HS-27A (cell line): ENCODE measurements around the gene IQCN.

Experiments
- DNase-seq: peaks from one replicate; pipeline ENCODE4 v3.0.0-alpha.2; 2012; ENCODE audit warnings: low read depth, missing footprints

IQCN gene

GRCh38 chr19:18231775-18232174, 42.5 kb downstream of the IQCN start:
- no peak for DNase-seq

GRCh38 chr19:18230941-18231734, 43.1 kb downstream of the IQCN start:
- DNase-seq: no peak

DNA sequence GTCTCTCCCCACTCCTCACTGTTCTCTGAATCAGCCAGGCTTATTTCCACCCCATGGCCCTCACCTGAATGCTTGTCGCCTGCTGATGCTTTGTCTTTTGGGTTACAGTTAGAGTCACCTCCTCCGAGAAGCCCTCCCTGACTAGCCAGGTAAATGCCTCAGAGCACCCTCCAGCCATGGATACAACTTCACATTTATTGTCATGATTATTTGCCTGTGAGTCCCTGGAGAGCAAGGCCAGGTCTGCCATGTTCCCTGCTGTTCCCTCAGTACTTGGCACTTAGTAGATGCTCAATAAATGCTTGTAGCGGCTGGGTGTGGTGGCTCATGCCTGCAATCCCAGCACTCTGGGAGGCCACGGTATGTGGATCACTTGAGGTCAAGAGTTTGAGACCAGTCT, 44.3 kb downstream of the IQCN start:
- DNase-seq: no peak

GRCh38 chr19:18229474-18229873, 44.8 kb downstream of the IQCN start:
- DNase-seq: no peak

GRCh38 chr19:18227781-18228271, 46.4 kb downstream of the IQCN start:
- no peak for DNase-seq

DNA sequence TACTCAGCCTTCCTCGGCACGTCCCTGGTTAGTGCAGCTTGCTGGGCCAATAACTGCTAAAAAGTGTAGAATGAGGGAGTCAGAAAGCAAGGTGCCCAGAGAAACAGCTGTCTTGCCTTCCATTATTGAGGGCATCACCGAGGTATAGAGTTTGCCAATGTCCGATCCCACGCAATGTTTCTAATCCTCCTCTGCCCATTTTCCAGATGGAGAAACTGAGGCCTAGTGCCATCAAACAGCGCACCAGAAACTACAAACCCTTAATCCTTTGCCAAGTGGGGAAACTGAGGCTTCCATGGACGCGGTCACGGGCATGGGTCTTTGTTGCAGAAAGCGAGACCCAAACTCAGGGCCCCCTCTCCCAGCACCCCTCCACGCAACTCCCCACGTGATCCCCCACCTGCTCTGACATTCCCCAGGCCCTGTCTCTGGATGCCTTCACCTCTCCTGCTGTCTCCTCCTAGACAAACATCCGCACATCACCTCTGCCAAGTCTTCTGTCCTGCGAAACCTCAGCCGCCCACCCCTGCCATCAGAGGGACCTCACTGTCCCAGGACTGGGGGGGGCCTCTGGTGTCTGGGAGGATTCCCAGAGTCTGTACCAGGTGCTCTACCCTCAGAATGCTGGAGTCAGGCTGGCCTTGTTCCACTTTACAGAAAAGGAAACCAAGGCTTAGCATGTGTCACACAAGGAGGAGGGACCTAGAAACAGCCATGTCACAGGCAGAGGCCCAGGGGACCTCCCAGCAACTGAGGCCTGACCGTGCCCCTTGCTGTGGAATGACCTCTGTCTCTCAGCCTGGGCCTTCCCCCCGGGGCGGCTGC, 47.1 kb downstream of the IQCN start:
- DNase-seq: no peak

DNA sequence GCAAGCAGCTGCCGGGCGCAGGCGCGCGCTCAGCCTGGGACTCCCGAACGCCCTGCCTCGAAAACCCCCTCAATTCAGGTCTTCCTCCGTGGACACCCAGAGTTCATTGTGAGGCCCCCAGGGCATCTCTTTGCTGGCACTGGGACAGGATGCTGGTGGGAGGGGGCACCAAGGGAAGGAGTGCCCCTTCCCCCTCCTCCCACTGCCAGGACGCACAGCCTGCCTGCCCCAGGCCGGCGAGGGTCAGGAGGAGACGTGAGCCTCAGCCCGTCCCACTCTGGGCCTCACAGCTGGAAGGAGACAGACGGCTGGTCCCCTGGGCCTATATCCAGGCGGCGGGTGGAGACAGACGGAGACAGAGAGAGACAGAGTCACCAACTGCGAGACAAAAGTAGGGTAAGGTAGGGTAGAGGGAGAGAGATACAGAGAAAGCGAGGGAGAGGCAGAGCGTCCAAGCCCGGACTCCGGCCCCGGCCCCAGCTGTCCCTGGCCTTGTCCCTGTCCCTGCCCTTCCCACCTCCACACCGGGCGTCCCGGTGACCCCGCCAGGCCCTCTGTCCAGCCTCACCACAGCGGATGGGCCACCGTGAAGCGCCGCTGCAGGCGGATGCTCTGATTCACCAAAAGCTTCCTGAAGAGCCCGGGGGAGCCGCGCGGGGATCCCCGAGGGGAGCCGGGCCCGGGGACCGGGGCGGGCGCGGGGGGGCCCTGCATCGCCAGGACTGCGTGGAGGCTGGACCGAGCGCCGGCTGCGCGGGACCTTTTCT, 48.4 kb downstream of the IQCN start, which contains the start of gene PDE4C:
PDE4C (minus strand) TSS at position 737 of the 767 bp plus-strand sequence; CDS start at position 714, 23 bp downstream.
- DNase-seq: no peak

DNA sequence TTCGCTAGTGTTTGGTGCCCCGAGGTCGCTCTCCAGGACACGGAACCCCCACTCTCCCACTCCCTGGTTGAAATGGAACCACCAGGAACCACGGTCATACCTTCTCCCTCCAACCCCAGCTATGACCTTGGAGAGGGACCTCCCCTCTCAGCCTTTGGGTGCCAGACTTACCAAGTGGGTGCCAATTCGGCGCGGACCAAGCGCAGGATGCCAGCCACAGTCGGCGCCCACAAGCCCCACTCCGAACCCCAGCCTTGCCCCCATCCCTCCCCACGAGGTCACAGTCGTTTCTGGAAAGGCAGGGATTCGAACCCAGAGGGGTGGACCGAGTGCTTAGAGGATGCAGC, 48.9 kb downstream of the IQCN start:
- no peak for DNase-seq

DNA sequence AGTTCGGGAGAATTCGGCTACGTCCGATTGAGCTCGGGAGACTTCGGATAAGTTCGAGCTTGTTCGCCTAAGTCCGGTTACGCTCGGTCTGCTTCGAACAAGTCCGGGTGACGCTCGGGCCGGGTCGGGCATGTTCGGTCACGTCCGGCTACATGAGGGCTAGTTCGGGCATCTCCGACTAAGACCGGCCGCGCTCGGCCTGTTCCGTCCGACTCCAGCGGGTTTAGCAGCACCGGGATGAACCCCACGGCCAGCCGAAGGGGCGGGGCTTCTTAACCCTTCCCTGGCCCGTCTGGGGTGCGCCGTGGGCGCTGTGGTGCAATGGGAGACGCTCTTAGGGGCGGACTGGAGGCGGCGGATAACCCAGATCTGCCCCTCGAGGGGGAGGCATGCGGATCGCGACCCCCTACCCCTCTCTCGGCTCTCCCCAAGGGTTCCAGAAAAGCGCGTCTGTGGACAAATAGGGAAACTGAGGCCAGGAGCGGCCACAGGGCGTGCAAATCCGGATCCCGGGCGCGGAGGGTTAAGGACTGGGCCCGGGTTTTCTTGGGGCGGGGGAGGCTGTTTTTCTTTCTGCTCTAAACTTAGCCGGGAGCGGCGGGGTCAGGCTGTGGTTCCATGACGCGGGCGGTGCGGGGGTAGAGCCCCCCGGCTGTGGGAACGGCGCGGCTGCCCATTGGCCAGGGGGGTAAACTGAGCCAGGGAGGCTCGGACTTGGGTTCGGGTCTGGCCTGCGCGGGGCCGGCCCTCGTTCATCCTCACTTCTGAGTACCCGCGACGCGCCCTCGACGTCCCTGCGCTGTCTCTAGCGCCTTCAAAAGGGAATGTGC, 49.5 kb downstream of the IQCN start:
- peak; percentile 94 for DNase-seq

- DNase-seq: no peak
These were observed 50.3 kb downstream of the IQCN start for GRCh38 chr19:18223860-18224524.

DNA sequence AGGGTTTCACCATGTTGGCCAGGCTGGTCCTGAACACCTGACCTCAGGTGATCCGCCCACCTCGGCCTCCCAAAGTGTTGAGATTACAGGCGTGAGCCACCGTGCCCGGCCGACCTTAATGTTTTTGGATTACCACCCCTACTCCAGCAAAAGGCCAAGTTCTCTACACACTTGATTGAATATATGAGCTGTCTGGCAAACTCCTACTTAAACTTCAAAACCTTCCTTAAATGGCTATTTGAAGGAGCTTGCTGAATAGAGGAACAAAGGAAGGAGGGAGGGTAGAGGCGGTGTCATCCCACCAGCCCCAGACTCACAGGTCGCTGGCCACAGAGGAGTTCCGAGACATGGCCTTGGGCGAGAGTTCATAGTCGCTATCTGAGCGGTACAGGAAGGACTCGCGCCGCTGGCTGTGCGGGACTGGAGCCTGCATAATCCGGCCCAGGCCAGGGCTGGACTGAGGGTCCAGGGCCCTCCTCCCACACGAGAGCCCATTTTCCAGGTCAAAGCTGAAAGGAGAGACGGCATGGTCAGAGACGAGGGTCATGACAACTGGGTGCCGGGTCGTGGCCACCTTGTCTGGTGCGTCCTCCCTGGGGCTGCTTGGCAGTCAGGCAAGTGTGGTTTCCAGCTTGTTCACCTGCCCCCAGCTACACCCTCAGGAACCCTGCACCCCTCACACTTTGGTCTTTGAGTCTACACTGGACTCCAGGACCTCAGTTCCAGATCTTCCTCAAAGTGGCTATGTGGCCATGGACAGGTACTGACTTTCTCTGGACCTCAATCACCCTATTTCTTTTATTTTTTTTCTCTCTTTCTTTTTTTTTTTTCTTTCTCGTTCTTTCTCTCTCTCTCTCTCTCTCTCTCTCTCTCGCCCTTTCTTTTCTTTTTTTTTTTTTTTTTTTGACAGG, 52.2 kb downstream of the IQCN start:
- no peak for DNase-seq

DNA sequence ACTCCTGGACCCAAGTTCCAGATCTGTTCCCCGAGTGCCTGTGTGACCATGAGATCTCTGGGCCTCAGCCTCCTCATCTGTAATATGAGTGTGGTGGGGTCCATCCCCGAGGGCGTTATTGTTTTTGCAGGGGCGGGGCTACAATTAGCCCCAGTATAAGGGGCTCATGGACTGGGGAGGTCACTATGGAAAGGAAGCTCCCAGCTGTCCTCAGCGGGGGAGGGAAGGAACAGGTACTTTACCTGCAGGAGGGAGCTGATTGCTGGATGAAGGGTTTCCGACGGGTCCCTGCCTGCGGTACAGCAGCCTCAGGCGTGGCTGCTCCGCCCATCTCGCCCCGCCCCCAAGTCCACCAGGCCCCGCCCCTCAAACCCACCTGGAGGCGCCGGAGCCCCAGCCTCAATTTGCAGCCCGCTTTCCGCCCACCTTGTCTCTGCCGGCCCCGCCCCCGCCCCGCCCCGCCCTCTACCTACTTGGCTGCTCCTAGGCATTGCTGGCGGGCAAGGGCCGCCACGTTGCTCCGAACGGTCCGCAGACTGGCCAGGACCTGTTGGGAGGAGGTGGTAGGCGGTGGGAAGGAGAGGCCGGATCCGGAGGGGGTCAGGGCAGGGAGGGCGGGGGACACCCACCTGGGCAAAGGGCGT, 53.5 kb downstream of the IQCN start:
- no peak for DNase-seq

GRCh38 chr19:18219911-18220631, 54.2 kb downstream of the IQCN start:
- no peak for DNase-seq

DNA sequence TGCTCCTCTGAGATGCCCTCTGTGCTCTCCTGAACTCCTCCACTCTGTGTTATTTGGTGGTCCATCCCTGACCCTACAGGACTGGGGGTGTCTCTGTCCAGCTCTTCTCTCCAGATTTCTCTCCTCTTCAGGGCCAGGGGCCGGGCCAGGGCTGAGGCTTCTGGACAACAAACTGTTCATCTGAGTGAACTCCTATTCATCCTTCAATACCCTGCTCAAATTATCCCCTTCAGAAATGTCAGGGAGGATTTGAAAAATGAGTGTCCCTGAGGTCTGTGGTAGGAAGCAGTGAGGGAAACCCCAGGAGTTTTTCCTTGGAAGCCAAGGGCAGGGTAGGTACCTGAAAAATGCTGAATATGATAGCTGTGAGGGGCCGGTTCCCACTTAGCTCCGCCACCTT, 55.7 kb downstream of the IQCN start:
- DNase-seq: no peak

DNA sequence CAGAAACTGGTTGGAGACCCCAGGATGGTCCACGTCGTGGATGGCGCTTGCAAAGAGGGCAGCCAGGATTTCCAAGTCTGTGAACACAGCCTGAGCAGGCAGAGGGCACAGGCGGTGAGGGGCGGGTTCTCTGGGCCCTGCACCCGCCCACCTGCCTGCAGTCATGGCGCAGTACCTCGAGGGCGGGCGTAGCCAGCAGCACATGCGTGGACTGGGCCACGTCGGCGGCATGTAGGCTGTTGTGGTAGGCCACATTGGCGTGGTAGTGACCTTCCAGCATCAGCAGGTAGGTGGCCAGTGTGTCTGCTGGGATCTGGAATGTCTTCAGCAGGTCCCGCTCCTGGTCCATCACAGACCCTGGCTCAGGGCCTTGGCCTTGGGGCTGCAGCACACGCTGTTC, 56.1 kb downstream of the IQCN start:
- no peak for DNase-seq

GRCh38 chr19:18216789-18217188, 57.5 kb downstream of the IQCN start:
- no peak for DNase-seq

DNA sequence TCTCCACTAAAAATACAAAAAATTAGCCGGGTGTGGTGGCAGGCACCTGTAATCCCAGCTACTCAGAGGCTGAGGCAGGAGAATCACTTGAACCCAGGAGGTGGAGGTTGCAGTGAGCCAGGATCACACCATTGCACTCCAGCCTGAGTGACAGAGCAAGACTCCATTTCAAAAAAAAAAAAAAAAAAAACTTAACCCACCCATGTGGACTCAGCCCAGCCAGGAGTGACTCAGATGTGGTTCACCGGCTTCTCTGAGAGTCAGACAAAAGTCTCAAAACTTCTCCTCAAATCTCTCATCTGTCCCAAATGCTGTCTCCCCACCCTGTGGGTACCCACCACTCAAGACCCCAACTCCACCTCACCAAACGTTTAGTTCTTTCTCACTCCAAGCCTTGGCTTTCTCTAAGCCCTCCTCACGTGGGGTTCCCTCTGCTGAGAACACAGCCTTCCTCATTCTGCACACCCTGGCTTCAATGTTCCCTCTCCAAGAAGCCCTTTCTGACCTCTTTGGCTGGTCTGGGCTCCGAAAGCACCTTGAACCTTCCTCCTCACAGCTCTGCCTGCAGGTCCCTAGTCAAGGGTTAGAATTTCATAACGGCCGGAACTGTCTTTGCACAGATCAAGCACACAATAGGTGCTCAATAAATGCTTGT, 59.3 kb downstream of the IQCN start:
- DNase-seq: no peak

DNA sequence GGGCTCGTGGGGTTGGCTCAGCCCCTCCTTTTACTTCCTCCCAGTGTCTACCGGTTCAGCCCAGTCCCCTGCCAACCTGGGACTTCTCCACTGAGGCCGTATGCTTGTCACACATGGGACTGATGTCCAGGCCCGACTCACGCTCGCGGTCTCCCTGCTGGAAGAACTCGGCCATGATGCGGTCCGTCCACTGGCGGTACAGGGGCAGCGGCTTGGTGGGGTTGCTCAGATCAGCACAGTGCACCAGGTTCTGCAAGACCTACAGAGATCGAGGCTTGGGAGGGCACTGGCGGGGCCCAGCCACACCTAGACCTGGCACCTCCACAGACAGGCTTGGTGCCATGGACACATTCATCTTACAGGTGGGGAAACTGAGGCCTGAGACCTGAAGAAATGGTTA, 62.6 kb downstream of the IQCN start:
- DNase-seq: no peak
